NCI-H187 treated with DMSO at 0.1 percent for 48 hours (cell line): ENCODE data around the gene ZNF496.
"Not testable (repeated sequence)": the region's sequence is repeated elsewhere in the genome, so short reads cannot be mapped to it uniquely, and the experiment has no call there.

Experiments used
- DNase-seq: peaks from one replicate; lab custom pipeline; 2025; lab: John Stamatoyannopoulos, UW

ZNF496 gene

DNA sequence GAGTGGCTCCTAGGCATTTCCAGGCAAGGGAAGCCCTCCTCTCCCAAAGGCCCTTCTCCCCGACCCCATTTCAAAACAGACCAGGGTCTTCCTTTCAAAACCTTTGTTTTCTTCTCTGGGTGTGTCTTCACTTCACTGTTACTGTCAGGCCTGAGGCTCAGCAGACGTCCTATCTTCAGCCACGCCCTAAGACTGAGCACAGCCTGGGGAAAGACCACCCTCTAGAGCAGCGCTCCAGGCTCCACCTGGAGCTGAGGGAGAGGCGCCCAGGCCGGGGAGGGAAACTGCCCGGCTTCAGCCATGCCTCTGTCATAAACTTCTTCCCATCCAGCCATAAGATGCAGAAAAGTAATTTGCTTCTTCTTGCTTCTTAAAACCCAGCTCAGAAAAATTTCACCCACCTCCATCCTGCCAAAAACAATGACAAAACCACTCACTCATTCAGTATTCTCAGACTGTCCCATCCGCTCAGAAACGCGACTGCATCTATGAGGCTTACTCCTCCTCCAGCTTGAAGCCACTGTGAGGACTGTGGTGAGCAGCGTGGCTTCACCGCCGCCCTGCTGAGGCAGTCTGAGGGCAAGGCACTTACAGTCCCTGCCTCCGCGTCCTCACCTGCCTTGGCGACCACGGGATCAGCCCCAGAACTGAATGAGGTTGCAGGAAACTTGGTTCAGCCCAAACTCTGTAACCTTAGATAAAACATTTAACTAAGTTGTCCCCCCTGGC lies 39.7 kb downstream of the ZNF496 start:
- DNase-seq = no peak

DNA sequence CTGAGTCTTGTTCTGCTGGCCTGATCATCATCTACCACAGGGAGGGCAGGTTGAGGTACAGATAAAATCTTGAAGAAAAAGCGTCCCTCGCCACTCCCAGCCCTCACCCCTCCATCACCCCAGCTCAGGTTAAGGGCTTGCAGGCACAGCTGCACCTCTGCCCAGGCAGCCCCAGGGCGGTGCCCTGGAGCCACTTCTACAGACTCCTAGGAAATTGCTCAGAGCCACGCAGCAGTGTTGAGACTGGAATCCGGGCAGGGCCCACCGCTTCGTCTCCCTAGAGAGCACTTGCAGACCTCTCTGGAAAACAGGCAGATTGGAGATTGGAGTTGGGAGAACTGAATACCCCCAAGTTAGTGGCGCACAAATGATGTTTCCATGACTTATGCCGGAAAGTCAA lies 40.5 kb downstream of the ZNF496 start:
- no peak for DNase-seq

DNA sequence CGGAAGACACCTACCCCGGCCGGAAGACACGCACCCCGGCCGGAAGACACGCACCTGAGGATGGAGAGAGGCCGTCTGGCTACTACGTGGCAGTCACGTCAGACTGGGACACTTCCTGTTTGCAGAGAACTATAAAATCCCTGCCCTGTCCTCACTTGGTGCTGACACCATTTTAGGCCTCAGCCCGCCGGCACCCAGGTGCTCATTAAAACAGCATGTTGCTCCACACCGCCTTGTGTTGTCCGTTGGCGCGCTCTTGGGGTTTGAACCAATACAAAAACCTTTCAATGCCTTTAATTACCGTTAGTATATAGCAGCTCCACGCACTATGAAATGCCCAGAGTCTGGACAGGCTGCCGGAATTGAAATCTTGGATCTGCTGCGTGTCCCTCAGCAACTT lies 41.1 kb downstream of the ZNF496 start:
- DNase-seq = no peak

DNA sequence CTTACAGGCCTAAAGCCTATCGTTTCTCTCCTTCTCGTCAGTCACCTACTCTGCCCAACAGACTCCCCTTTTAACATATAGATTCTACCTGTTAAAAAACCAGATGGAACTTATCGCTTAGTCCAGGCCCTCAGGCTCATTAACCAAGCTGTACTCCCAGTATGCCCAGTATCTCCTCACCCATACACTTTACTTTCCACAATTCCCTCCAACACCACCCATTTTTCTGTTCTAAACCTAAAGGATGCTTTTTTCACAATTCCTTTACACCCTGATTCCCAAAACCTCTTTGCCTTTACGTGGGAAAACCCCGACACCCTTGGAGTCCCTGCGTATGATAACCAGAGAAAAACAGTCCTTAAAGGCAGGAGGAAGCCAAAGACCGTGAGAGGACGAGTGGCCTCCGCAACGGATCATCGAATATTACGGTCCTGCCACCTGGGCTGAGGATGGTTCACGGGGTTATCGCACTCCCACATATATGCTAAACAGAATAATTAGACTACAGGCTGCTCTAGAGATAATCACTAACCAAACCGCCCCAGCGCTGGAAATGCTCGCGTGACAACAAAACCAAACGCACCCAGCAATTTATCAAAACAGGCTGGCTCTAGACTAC lies 42.3 kb downstream of the ZNF496 start:
- not testable (repeated sequence) for DNase-seq

DNA sequence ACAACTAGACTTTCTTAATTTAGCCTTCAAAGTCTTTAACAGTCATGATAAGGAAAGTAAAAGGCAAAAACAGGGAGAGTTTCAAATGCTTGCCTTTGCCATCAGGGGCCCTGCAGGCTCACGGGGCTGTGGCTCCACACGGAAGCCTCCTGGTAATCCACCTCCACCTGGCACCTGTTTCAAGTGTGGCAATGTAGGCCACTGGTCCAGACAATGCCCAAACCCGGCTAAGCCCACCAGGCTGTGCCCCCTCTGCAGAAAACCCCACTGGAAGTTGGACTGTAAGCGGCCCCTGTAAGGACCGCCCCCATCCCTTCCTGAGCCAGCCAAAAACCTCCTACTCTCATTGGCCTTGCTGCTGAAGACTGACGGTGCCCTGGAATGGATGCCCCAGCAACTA lies 43.3 kb downstream of the ZNF496 start:
- no peak for DNase-seq

DNA sequence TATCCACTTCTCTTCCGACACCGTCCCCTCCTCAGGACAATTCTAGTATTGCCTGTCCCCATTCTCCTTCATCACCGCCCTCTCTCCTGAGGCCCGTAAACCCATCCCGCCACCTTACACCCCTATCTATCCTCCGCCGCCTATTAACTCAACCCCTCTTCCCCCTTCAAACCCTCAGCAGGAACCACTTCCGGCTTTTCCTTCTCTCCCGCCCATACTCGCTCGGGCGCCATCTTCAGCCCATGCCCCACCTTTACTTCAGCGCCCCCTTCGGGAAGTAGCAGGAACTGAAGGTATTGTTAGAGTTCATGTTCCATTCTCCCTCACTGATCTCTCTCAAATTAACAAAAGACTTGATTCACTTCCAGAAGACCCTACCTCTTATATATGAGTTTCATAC lies 44.2 kb downstream of the ZNF496 start:
- no peak for DNase-seq

DNA sequence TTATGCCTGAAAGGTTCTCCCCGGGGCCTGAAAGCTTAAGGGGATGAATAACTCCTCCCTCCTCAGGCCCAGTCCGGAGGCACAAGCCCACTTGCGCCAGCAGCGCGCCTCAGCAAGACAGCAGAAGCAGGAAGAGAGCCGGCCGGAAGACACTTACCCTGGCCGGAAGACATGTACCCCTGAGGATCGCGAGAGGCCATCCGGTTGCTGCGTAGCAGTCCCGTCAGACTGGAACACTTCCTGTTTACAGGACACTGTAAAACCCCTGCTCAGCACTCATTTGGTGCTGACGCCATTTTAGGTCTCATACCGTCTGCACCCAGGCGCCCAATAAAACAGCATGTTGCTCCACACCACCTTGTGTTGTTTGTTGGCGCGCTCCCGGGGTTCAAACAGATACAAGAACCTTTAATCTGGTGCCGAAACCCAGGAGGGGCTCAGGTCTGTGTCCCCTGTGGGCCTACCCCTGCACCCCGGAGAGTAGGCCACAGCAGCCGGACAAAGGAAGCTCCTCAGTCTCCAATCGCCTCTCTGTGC lies 45.5 kb downstream of the ZNF496 start:
- DNase-seq = no peak

DNA sequence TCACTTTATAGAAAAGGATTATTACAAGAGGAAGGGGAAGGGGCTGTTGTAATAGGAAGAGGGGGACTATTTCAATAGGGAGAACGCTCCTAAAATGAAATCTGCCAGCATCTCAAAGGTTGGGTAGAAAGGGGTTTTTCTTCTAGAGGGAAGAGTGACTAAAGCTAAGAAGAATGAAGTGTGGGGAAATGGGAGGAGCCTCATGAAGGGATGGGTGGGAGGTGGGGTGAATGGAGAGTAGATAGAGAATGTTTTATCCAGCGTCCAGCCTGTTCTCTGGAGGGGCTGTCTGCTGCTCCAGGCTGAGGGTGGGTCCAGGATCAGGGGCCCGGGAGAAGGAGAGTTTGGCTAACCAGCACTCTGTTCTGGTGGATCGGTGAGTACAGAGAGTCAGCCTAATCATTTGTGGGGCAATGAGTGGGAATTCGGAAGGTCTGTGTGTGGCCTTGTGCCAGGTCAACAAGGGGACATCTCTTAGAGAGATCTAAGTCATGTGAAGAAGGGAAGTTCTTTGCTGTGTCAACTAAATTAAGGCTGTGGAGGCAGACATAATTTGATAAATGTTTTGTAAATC lies 50.6 kb downstream of the ZNF496 start:
- DNase-seq = no peak

DNA sequence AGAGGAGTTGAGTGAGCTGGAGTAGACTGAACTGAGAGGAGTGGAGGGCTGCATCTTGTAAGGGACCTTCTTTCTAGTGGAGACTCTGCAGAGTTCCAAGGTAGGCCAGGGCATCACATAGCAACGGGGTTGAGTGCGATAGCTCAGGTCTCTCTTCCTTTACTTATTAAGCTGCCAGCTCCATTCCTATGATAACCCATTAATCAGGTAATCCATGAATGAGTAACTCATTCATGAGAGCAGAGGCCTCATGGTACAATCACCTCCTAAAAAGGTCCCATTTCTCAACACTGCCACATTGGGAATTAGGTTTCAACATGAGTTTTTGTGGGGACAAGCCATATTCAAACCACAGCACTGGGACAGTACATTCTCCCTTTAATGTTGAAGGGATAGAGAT lies 54.5 kb downstream of the ZNF496 start:
- no peak for DNase-seq

DNA sequence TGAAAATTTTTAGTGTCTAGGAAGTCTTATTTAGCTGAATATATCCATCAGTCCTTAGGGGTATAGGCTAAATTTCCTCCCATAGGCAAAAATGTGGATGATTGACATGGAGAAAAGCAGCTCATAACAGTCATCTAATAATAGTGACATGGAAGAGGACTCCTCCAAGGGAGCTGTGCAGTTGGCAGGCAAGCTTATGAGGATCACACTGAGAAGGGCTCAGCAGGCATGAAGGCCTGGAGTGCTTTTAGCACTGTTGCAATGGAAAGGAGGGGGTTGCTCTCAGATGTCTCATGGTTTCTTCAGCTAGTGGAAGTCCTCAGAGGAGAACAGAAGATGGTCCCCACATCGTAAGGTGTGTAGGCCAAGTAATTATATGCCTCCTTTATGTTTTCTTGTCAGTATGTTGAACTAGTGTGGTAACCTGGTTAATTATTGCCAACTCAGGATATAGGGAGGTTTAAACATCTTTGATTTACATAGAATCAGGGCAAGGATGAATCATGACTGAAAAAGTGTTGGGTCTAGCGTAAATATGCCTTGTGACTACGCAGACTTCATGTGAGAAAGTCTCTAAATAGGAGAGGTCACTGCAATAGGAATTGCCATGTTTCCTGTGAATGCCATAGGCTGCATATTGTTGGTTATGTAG lies 56.9 kb downstream of the ZNF496 start:
- no peak for DNase-seq

DNA sequence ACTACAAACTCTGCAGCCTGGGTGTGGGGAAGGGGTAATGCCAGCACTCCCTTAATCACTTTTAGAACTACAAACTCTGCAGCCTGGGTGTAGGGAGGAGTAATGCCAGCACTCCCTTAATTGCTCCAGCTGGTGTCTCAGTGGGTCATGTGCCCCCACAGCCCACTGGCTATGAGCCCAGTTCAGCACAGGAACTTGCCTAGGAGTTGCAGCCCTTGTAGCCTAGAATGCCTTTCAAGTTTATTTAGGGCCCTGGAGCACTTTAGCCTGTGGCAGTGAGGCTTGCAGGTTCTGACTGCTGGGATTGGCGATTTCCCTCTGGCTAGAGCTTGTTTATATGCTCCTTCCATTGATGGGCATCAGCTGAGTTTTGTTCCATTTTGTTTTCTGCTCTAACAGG lies 58.7 kb downstream of the ZNF496 start:
- no peak for DNase-seq

DNA sequence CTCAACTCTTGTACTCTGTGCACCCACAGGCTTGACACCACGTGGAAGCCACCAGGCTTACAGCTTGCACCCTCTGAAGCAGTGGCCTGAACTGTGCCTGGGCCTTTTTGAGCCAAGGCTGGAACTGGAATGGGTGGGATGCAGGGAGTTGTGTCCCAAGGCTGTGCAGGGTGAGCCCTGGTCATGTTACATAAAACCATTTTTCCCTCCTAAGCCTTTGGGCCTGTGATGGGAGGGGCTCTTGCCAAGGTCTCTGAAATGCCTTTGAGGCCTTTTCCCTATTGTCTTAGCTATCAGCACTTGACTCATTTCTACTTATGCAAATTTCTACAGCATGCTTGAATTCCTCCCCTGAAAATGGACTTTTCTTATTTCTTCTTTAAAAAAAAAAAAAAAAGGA lies 61.7 kb downstream of the ZNF496 start:
- no peak for DNase-seq

DNA sequence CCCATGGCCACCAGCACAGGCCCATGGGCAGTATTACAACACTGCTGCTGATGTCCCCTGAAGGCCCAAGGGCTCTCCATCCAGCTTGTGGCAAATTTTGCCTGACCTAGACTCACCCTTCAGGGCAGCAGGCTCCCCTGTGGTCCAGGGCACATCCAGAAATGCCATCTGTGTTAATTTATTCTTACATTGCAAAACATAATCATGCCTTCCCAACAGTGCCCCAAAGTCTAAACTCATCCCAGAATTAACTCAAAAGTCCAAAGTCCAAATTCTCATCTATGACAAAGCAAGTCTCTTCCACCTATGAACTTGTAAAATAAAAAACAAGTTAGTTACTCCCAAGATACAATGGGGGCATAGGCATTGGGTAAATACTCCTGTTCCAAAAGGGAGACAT lies 62.5 kb downstream of the ZNF496 start:
- no peak for DNase-seq

DNA sequence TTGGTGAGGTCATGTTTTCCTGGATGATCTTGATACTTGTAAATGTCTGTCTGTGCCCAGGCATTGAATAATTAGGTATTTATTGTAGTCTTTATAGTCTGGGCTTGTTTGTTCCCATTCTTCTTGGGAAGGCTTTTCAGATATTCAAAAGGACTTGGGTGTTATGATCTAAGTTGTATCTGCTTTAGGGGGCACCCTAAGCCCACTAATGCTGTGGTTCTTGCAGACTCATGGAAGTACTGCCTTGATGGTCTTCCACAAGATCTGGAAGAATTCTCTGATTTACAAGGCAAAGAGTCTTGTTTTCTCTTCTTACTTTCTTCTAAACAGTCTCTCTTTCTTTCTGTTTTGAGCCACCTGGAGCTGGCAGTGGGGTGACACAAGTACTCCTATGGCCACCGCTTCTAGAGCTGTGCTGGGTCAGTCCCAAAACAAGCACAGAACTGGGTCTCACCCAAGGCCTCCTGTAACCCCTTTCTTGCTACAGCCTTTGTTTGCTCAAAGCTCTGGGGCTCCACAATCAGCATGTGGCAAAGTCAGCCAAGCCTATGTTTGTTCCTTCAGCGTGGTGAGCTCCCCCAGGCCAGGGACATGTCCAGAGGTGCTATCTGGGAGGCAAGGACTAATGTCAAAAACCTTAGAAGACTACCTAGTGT lies 63.1 kb downstream of the ZNF496 start:
- no peak for DNase-seq

DNA sequence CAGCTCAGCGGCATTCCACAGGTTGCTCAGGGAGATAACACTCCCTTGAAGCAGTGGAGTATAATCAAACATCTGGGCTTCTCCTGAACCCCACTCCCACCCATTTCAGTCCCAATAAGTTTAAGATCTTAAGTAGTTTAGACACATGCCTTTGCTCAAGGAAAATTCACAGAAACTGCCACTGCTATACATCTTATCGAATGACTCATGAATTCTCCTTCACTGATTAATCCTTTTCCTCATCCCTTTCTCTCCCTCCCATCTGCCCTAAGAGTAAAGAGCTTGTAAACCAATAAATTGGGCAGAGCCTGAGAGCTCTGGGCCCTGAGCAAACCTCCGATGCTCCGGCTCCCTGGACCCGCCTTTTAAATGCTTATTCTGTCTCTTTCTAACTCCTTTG lies 65.6 kb downstream of the ZNF496 start:
- DNase-seq = no peak

DNA sequence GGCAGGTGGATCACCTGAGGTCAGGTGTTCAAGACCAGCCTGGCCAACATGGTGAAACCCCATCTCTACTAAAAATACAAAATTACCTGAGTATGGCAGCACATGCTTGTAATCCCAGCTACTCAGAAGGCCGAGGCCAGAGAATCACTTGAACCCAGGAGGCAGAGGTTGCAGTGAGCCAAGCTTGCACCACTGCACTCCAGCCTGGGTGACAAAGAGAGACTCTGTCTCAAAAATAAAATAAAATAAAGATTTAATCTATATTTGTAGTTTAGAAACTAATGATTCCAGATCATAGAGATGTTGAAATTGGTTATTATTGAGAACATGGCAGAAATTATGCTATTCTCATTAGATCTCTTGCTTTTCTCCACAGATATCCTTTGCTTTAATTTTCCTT lies 75.9 kb downstream of the ZNF496 start, which contains the start of gene VN1R5:
TSS of gene VN1R5 (plus strand) at position 301 of the 400 bp plus-strand sequence.
- DNase-seq = not testable (repeated sequence)

DNA sequence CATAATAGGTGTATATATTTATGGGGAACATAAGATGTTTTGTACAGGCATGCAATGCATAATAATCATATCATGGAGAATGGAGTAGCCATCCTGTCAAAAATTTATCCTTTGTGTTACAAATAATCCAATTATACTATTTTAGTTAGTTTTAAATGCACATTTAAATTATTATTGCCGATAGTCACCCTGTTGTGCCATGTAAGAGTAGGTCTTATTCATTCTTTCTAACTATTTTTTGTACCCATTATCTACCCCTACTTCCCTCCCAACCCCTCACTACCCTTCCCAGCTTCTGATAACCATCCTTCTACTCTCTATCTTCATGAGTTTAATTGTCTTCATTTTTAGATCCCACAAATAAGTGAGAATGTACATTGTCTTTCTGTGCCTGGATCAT lies 84.1 kb downstream of the ZNF496 start:
- DNase-seq = no peak
